HepG2 (cell line): ENCODE data around the gene NELFB. TPM values are rescaled to one million over a fixed set of nuclear protein-coding genes. Genes with fewer than 3 reads are reported as not detected.
A peak's percentile ranks its signal among the peaks of the same experiment; 100 is the strongest.

Experiments used
- ATAC-seq: fragments of 200-7000 bp; cut with Tn5 transposase; 3 replicates; pipeline ENCODE4 v1.9.1; 2020; ENCODE audit warnings: mild to moderate bottlenecking, moderate library complexity
- BruUV-seq: library from RNA; stranded (reverse); fragments of 400-500 nt; replicated peaks from 2 replicates; lab custom pipeline; 2021; lab: Mats Ljungman, UMichigan
- CTCF ChIA-PET: fragments of 300-600 bp; formaldehyde crosslinking; extraction: SDS; loops from one replicate; lab custom pipeline; 2021; ENCODE audit warnings: low total read pairs, inconsistent platforms, low intra/inter-chr PET ratio; lab: Yijun Ruan, JAX
- POLR2A ChIA-PET: fragments of 350-600 bp; sonication (Branson Sonifier 250); formaldehyde crosslinking; loops from one replicate; lab custom pipeline; 2020; ENCODE audit warnings: antibody characterized with exemption, inconsistent platforms; lab: Yijun Ruan, JAX
- DNase-seq: peaks from one replicate; pipeline ENCODE4 v3.0.0-alpha.2; 2015; ENCODE audit warnings: low spot score
- FAIRE-seq: peaks from 3 replicates; lab custom pipeline; 2011; peaks lifted over from hg19 to GRCh38; lab: Jason Lieb, UNC
- H2AFZ ChIP-seq: one replicate; pipeline ENCODE4 v1.6.1; 2011; ENCODE audit warnings: low read length, inconsistent platforms
- H3K27ac ChIP-seq: fragments of 300-600 bp; 3 replicates; pipeline ENCODE4 v1.8.0; 2011; ENCODE audit warnings: mixed run types, mild to moderate bottlenecking, mixed read lengths, low read length, inconsistent platforms; ENCODE audit not compliant: insufficient read depth; ENCODE audit errors: extremely low read length
- H3K27me3 ChIP-seq, 2 experiments: fragments of 200-600 bp in 1 of 2; 2 replicates in 1 of 2; 3 replicates in 1 of 2; pipeline versions ENCODE4 v1.6.0 to v1.8.0; 2011; ENCODE audit warnings: low read length in 2 of 2, mild to moderate bottlenecking in 2 of 2, moderate library complexity in 2 of 2, inconsistent platforms in 1 of 2; ENCODE audit not compliant: insufficient read depth in 2 of 2, control insufficient read depth in 1 of 2
- H3K36me3 ChIP-seq, 2 experiments: fragments of 200-600 bp in 1 of 2; replicated peaks in 1 of 2; 2 replicates in 1 of 2; 3 replicates in 1 of 2; pipeline versions ENCODE4 v1.5.1 to v1.8.0; 2011; ENCODE audit warnings: low read length in 2 of 2, inconsistent platforms in 1 of 2; ENCODE audit not compliant: insufficient read depth in 2 of 2, control insufficient read depth in 1 of 2
- H3K4me1 ChIP-seq: 2 replicates; pipeline ENCODE4 v1.5.1; 2012; ENCODE audit warnings: low read length, inconsistent platforms; ENCODE audit not compliant: insufficient read depth
- H3K4me2 ChIP-seq: 2 replicates; pipeline ENCODE4 v1.6.0; 2011; ENCODE audit warnings: low read depth, low read length, inconsistent platforms
- H3K4me3 ChIP-seq, 3 experiments: fragments of 200-600 bp in 1 of 3; sonication (generic), shearing (Covaris generic) in 1 of 3; replicated peaks in 1 of 3; 2 replicates each; pipeline ENCODE4 v1.5.1; 2011 to 2016; ENCODE audit warnings: low read length in 3 of 3, inconsistent platforms in 2 of 3, low read depth in 2 of 3, mild to moderate bottlenecking in 2 of 3, control low read depth in 1 of 3, mixed read lengths in 1 of 3; ENCODE audit not compliant: insufficient read depth in 1 of 3
- H3K79me2 ChIP-seq: one replicate; pipeline ENCODE4 v1.6.1; 2011; ENCODE audit warnings: low read length, inconsistent platforms; ENCODE audit not compliant: insufficient read depth
- H3K9ac ChIP-seq: 2 replicates; pipeline ENCODE4 v1.6.0; 2011; ENCODE audit warnings: mild to moderate bottlenecking, low read depth, low read length, inconsistent platforms; ENCODE audit not compliant: insufficient read depth
- H3K9me3 ChIP-seq: 2 replicates; pipeline ENCODE4 v1.5.1; 2012; ENCODE audit warnings: mild to moderate bottlenecking, low read length
- H4K20me1 ChIP-seq: 2 replicates; pipeline ENCODE4 v1.6.0; 2011; ENCODE audit warnings: inconsistent platforms, mild to moderate bottlenecking, low read length, moderate library complexity; ENCODE audit not compliant: insufficient read depth
- ZC3H13 ChIP-seq: sonication (generic); formaldehyde crosslinking; IDR thresholded peaks from 2 replicates; pipeline ENCODE4 v1.8.1; 2023; ENCODE audit warnings: mild to moderate bottlenecking, missing genetic modification reagents, moderate library complexity
- ZNF572 ChIP-seq: sonication (generic); formaldehyde crosslinking; IDR thresholded peaks from 2 replicates; pipeline ENCODE4 v1.5.1; 2020; ENCODE audit warnings: mild to moderate bottlenecking, missing genetic modification reagents
- ZSCAN21 ChIP-seq: sonication (generic); formaldehyde crosslinking; IDR thresholded peaks from 2 replicates; pipeline ENCODE4 v1.8.0; 2022; ENCODE audit warnings: mild to moderate bottlenecking, missing genetic modification reagents, moderate library complexity, borderline replicate concordance
- WGBS: methylation state at CpG from one replicate; pipeline ENCODE4 v1.1.6; 2017; ENCODE audit warnings: low lambda C conversion rate; 5-methylcytosine and 5-hydroxymethylcytosine counted together
- in situ Hi-C: cut with HindIII; loops from 2 replicates; pipeline ENCODE4 v1.10.0; 2017; ENCODE audit warnings: low pct_unique_long_range_greater_than_20kb; ENCODE audit not compliant: extremely low pct_ligation_motif_present
- intact Hi-C: fragments of 100-400 bp; cut with micrococcal nuclease; formaldehyde crosslinking; loops from one replicate; pipeline ENCODE4 v1.10.0; 2022; ENCODE audit not compliant: unreplicated experiment
- polyA plus RNA-seq, 8 experiments: library from polyadenylated mRNA; depleted of rRNA in 3 of 8; stranded (reverse) in 7 of 8; unstranded in 1 of 8; fragments of >200 nt; fragmentation: Illumina TruSeq in 4 of 8; extraction: Trizol in 4 of 8; gene quantifications; 2 replicates each; pipeline versions ENCODE4 v1.2.1 to v1.2.3, GENCODE V29; 2011 to 2016; ENCODE audit warnings: low read depth in 4 of 8, missing spikeins in 1 of 8, mixed read lengths in 1 of 8; ENCODE audit not compliant: insufficient read depth in 1 of 8
- total RNA-seq, 5 experiments: library from RNA; depleted of rRNA; stranded (reverse); fragments of >200 nt; fragmentation: Illumina TruSeq; extraction: Trizol; gene quantifications; 2 replicates each; pipeline ENCODE4 v1.2.3, GENCODE V29; 2016; ENCODE audit warnings: low read depth in 1 of 5
- TF ChIP-seq, protein P1 (sequence below): sonication (generic); formaldehyde crosslinking; IDR thresholded peaks from 2 replicates; pipeline ENCODE4 v1.4.0; 2020; ENCODE audit warnings: missing genetic modification reagents; ENCODE audit errors: not compliant biosample characterization

Gene NELFB
- total and polyA plus RNA-seq, 2 of the 13 experiments (the other 11 are each of a cell fraction or from before 2014, with no cell fraction given) = 26.5 to 45.8 TPM

DNA sequence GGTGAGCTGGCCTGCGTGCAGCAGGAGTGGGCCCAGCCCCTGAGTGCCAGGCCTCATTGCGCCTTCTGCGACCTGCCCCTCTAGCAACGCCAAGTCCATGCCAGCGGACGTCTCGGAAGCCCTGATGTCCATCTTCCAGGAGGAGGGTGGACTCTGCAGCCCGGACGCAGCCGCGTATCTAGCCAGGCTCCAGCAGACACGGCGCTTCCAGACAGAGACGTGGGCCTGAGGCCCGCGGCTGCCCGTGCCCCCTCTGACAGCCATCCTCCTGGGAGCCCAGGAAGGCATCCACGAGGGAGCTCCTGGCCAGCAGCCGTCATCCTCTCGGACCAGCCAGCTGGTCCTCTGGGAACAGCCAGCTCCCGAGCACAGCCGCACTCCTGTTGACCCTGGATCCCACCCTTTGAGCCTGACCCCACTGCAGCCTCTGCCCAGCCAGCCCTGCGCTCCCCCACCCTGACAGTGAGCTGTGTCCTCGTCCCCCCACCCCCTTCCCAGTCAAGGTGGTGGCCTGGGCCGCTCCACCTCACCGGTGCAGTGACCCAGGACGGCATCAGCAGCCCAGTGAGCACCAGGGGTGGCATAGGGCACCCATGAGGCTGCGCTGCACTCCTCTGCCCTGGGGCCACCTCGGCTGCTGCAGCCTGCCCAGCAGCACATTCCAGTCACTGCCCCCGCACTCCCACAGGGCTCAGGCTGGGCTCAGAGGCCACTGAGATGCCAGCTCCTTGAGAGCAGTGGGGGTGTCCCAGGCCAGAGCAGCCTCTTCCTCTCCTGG lies 38.8 kb upstream of the NELFB start:
- Histone ChIP-seq H3K79me2 (peaks cover 3% of the 10 kb centered on the region), H3K4me3 (peak overlapping the region in 1 of 3 experiments; percentile 83; a peak in 1 of 6 replicates), H3K9ac (no peak overlapping the region), H3K27ac (no peak overlapping the region), H3K4me2 (no peak overlapping the region), H3K9me3 (no peaks in the 10 kb centered on the region), H3K27me3 (no peaks in the 10 kb centered on the region), H3K4me1 (peaks cover 29% of the 10 kb centered on the region), H4K20me1 (peaks cover 4% of the 10 kb centered on the region; the same call in 1 of the 2 replicates), H3K36me3 (no peaks in the 10 kb centered on the region; a peak in 1 of 5 replicates), H2AFZ (no peak overlapping the region)
- in situ Hi-C loops = no loop called here
- DNase-seq (no peak), FAIRE-seq (no peak), ATAC-seq (no peak)
- no TSS peak for BruUV-seq
- 0 out of 2 replicates have a peak, but pooled peaks have one; percentile 4 for TF ChIP-seq ZC3H13
- TF ChIP-seq ZSCAN21 (CRISPR knock-in tag) = no peak
- TF ChIP-seq ZNF572 = no peak
- TF ChIP-seq, protein P1, sequence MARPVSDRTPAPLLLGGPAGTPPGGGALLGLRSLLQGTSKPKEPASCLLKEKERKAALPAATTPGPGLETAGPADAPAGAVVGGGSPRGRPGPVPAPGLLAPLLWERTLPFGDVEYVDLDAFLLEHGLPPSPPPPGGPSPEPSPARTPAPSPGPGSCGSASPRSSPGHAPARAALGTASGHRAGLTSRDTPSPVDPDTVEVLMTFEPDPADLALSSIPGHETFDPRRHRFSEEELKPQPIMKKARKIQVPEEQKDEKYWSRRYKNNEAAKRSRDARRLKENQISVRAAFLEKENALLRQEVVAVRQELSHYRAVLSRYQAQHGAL = no peak
- POLR2A ChIA-PET = interaction anchor here (3.1 to 13.4 kb wide), 4 partner anchors 12 to 27 kb away, joined by 14 to 225 read pairs (median 26); partner anchors contain the start of genes ANAPC2, NDOR1, SSNA1 and TMEM203
- intact Hi-C loops = no loop called here
- WGBS = 93% methylated on average over 8 of the region's 30 CpGs
- CTCF ChIA-PET = no interaction called here
